ENCODE data around the gene RDH11.

The RDH11 gene

DNA sequence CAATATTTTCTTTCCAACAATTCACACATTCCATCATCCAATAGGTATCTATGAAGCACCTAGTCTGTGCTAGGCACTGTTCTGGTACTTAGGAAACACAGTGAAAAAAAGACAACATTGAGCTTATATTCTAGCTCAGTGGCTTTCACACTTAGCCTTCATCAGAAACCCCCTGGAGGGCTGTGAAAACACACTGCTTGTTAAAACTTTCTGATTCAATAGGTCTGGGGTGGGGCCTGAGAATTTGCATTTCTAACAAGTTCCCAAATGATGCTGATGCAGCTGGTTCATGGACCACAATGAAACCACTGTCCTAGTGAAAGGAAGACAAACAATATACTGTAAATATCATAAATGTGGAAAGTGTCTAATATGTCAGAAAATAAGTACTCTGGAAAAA lies 27.0 kb downstream of the RDH11 start:
- Histone ChIP-seq H3K27ac (ENCODE audit: low read length) (no peak overlapping the region), H3K4me1 (ENCODE audit: low read length) (0 out of 2 replicates have a peak, but pooled peaks cover 1% of the 10 kb centered on the region), H3K79me2 (ENCODE audit: low read length) (peaks cover 31% of the 10 kb centered on the region)

DNA sequence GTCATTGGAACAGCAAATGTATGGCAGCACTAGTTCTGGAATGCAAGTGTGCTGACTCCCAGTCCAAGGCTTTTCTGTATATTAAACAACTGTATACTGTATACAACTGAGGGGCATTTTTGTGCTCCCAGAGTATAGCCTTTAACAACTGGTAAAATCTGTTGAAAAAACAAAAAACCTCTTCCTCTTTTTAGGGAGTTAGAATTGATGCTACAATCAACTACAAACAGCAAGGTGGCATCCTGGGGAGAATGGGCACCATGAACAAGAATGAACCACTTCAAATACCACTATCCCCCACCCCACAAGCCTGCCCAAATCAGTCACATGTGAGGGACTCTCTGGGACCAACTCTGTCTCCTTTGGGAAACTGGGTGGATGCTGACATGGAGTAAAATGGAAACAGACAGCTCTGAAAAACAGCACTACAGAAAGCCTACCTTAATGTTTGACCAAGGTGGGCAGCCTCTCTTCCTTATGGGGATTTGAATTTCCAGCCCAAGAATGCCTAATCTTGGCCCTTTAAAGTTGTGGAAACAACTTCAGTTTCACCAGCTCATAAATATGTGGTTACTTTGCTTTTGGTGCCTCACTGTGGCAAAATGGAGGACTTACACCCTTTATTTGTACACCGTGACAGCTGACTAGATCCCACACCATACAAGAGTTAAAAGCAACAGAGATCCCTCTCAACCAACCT lies 28.7 kb downstream of the RDH11 start:
- Histone ChIP-seq H2AFZ (ENCODE audit: low read length) (no peak overlapping the region), H3K4me1 (ENCODE audit: low read length) (no peaks in the 10 kb centered on the region), H3K9ac (ENCODE audit: low read length) (no peak overlapping the region), H3K9me2 (replicated peaks; ENCODE audit: insufficient read depth, low read length) (no peaks in the 10 kb centered on the region), H3K36me3 (replicated peaks; ENCODE audit: insufficient read depth, low read length) (no peaks in the 10 kb centered on the region), H4K20me1 (ENCODE audit: insufficient read depth, low read length) (no peaks in the 10 kb centered on the region), H3K27ac (ENCODE audit: low read length) (no peak overlapping the region), H3F3A (ENCODE audit: insufficient read depth, low read length) (no peaks in the 10 kb centered on the region), H3K4me2 (ENCODE audit: low read depth, low read length) (no peak overlapping the region), H3K4me3 (ENCODE audit: low read length) (no peak overlapping the region), H3K9me3 (replicated peaks; ENCODE audit: insufficient read depth, low read length) (no peaks in the 10 kb centered on the region), H3K79me2 (ENCODE audit: low read length) (peaks cover 21% of the 10 kb centered on the region), H3K27me3 (replicated peaks; ENCODE audit: insufficient read depth, low read length) (no peaks in the 10 kb centered on the region)
- DNase-seq: peak; percentile 27
- TF ChIP-seq EZH2phosphoT487 (IDR thresholded peaks at IDR 0.05; ENCODE audit: low read length): no peak
- no peak for TF ChIP-seq EZH2 (optimal IDR thresholded peaks at IDR 0.05; ENCODE audit: low read depth, low read length)
- TF ChIP-seq, protein P1, sequence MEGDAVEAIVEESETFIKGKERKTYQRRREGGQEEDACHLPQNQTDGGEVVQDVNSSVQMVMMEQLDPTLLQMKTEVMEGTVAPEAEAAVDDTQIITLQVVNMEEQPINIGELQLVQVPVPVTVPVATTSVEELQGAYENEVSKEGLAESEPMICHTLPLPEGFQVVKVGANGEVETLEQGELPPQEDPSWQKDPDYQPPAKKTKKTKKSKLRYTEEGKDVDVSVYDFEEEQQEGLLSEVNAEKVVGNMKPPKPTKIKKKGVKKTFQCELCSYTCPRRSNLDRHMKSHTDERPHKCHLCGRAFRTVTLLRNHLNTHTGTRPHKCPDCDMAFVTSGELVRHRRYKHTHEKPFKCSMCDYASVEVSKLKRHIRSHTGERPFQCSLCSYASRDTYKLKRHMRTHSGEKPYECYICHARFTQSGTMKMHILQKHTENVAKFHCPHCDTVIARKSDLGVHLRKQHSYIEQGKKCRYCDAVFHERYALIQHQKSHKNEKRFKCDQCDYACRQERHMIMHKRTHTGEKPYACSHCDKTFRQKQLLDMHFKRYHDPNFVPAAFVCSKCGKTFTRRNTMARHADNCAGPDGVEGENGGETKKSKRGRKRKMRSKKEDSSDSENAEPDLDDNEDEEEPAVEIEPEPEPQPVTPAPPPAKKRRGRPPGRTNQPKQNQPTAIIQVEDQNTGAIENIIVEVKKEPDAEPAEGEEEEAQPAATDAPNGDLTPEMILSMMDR (IDR thresholded peaks at IDR 0.05; ENCODE audit: low read length): peak; percentile 34

More for the DNA sequence above, 27.0 kb downstream of the RDH11 start:
- H3K9ac ChIP-seq (ENCODE audit: low read length): no peak overlapping the region
- H3K27me3 ChIP-seq (replicated peaks; ENCODE audit: insufficient read depth, low read length): no peaks in the 10 kb centered on the region
- H3K4me2 ChIP-seq (ENCODE audit: low read depth, low read length): no peak overlapping the region
- H3K9me3 ChIP-seq (replicated peaks; ENCODE audit: insufficient read depth, low read length): no peaks in the 10 kb centered on the region
- H4K20me1 ChIP-seq (ENCODE audit: insufficient read depth, low read length): no peaks in the 10 kb centered on the region
- TF ChIP-seq EZH2 (optimal IDR thresholded peaks at IDR 0.05; ENCODE audit: low read depth, low read length) (no peak), EZH2phosphoT487 (IDR thresholded peaks at IDR 0.05; ENCODE audit: low read length) (no peak)
- TF ChIP-seq, protein P1 (IDR thresholded peaks at IDR 0.05; ENCODE audit: low read length): no peak
- peak; percentile 8 for DNase-seq
- no peaks in the 10 kb centered on the region for H3K9me2 ChIP-seq (replicated peaks; ENCODE audit: insufficient read depth, low read length)
- H3F3A ChIP-seq (ENCODE audit: insufficient read depth, low read length): no peaks in the 10 kb centered on the region
- H3K36me3 ChIP-seq (replicated peaks; ENCODE audit: insufficient read depth, low read length): no peaks in the 10 kb centered on the region
- no peak overlapping the region for H2AFZ ChIP-seq (ENCODE audit: low read length)
- H3K4me3 ChIP-seq (ENCODE audit: low read length): no peak overlapping the region

DNA sequence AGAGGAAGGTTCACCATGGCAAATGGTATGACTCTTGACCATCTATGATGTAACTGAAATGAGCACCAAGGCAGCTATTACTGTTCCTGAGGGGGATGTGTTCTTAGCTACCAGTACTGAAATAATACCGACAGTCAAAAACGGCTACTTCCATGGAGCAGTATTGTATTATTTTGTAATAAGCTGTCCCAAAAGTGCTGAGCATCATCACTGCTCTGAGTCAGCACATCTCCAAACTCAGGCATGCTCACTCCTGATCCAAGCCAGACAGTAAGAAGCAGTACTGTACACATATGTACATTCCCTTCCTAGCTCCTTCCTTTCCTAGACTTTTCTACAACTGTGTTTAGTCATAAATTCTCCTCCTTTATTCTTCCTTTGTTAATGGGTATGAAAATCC lies 29.7 kb downstream of the RDH11 start:
- H3K9ac ChIP-seq (ENCODE audit: low read length): no peak overlapping the region
- H3K79me2 ChIP-seq (ENCODE audit: low read length): peaks cover 21% of the 10 kb centered on the region
- H4K20me1 ChIP-seq (ENCODE audit: insufficient read depth, low read length): no peaks in the 10 kb centered on the region
- no peaks in the 10 kb centered on the region for H3K4me1 ChIP-seq (ENCODE audit: low read length)
- no peak overlapping the region for H2AFZ ChIP-seq (ENCODE audit: low read length)
- no peaks in the 10 kb centered on the region for H3K27me3 ChIP-seq (replicated peaks; ENCODE audit: insufficient read depth, low read length)
- H3K9me3 ChIP-seq (replicated peaks; ENCODE audit: insufficient read depth, low read length): no peaks in the 10 kb centered on the region
- no peaks in the 10 kb centered on the region for H3F3A ChIP-seq (ENCODE audit: insufficient read depth, low read length)
- no peak overlapping the region for H3K4me3 ChIP-seq (ENCODE audit: low read length)
- no peak for TF ChIP-seq EZH2 (optimal IDR thresholded peaks at IDR 0.05; ENCODE audit: low read depth, low read length)
- TF ChIP-seq EZH2phosphoT487 (IDR thresholded peaks at IDR 0.05; ENCODE audit: low read length): no peak
- TF ChIP-seq, protein P1 (IDR thresholded peaks at IDR 0.05; ENCODE audit: low read length): no peak
- H3K27ac ChIP-seq (ENCODE audit: low read length): no peak overlapping the region
- DNase-seq: no peak
- H3K36me3 ChIP-seq (replicated peaks; ENCODE audit: insufficient read depth, low read length): no peaks in the 10 kb centered on the region
- no peaks in the 10 kb centered on the region for H3K9me2 ChIP-seq (replicated peaks; ENCODE audit: insufficient read depth, low read length)
- no peak overlapping the region for H3K4me2 ChIP-seq (ENCODE audit: low read depth, low read length)
